RPMI8226 (cell line): ENCODE measurements around the gene CADM1.
A peak's percentile ranks its signal among the peaks of the same experiment; 100 is the strongest.

Source experiments
- DNase-seq: peaks from one replicate; pipeline ENCODE4 v3.0.0-alpha.2; 2015

The CADM1 gene

DNA sequence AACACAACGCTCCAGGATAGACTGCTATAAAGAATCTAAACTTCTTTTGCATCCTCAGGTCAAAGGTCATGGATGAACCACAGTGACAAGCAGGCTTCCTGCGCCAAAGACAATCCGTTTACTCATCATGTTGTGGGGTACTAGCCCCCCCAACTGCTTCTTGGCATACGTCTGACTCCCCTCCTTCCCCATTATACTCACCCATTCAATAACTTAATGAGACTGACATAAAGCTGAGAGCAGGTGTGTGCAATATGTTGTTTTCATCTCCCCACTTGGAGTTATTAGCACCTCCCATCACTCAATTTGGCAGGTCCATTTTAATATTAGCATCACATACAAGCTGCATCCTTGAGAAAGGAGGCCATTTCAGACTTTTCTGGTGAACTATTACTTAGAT lies 157.1 kb downstream of the CADM1 start:
- no peak for DNase-seq

DNA sequence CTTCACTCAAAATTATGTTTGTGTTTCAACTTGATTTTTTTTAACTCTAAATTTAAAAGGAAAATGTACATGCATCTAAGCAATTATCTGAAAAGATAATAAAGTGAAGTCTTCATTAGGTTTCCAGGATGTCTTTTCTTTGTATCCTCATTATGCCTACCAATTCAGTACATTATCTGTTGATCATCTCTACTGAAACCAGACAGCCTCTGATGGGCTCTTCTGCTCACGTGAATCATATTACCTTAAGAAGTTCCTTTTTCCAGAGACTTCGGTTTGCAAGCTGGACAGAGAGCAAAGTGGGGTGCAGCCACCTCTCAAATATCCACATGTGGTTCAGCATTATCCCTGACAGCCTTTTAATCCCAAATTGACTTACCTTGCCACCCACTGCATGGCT lies 158.4 kb downstream of the CADM1 start:
- DNase-seq: no peak

DNA sequence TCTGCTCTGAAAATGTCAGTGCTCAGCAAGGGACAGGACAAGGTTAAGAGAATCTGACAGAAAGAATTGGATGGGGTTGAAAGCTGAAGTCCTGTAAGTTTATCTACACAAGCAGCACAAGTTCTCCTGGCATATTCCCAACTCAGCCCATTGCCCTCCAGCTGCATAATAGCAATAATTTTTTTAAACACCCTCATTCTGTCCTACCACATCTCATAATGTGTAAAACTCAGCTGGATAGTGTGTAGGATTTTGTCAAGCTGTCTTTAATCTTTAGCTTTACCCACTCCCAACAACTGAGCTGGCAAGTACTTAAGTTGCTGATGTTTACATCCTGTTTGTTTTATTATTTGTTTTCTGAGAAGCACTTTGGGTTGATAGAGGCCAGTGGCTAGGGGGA lies 158.9 kb downstream of the CADM1 start:
- DNase-seq: no peak

DNA sequence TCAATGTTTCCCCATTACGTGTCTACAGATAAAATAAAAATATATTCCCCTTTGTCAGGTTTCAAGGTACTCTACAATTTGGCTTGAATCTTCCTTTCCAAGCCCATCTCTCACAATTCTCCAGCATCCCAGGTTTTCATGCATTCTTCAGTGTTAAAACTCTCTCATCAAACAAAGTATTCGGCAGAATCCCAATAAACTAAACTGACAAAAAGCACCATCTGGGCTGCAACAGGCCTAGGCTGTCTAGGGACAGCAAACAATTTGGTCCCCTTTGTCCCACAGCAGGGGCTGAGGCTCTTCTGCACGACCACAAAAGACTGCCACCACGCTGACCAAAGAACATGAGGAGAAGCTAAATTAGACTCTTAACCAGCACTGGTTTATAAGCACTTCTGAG lies 159.4 kb downstream of the CADM1 start:
- no peak for DNase-seq

DNA sequence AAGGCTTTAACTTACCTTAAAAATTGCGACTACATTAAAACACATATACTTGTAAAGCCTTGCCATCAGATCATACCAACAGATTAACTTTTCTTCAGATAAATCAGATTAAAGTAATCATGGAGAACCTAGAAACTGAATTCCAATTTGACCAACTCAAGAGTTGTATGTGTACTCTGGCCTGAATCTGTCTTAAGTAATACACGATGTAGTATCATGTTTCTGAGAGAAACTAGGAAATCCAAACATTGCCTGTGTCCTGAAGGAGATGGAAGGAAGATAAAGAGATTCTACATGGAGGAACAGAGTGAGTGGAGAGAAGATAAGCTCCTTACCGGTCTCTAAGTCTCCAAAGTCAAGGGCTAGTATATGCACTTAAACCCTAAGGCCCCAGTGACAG lies 162.1 kb downstream of the CADM1 start:
- DNase-seq: no peak

DNA sequence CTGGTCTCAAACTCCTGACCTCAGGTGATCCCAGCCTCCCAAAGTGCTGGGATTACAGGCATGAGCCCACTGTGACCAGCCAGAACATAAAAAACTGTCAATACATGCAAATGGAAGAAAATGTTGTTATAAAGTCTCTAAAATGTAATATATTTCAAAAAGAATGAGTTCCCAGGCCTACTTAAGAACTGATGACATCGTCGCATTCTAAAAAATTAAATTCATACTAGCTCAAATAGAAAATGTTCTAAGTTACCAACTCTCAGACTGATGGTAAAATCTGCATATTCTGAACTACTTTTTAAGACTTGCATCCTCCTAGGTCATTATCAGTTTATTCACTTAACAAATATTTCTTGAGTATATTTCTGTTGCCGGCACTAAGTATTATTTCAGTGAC lies 163.3 kb downstream of the CADM1 start:
- DNase-seq: no peak

DNA sequence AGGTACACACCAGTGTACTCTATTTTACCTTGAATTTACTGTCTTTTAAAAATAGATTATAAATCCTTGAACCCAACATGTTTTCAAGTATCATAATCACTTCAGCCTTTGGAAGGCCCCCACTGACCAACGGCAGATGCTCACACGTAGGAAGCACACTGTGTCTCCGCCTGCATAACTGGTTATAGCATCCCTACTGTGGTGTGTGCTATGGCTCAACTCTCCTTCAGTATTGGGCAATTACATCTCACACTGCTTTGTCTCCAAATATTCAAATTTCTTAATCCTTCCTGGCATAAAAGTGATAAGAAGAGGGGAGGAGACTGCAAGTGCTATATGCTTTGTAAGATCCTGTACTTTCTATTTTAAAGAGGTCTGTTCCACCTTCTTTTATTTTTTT lies 165.7 kb downstream of the CADM1 start:
- DNase-seq: no peak

DNA sequence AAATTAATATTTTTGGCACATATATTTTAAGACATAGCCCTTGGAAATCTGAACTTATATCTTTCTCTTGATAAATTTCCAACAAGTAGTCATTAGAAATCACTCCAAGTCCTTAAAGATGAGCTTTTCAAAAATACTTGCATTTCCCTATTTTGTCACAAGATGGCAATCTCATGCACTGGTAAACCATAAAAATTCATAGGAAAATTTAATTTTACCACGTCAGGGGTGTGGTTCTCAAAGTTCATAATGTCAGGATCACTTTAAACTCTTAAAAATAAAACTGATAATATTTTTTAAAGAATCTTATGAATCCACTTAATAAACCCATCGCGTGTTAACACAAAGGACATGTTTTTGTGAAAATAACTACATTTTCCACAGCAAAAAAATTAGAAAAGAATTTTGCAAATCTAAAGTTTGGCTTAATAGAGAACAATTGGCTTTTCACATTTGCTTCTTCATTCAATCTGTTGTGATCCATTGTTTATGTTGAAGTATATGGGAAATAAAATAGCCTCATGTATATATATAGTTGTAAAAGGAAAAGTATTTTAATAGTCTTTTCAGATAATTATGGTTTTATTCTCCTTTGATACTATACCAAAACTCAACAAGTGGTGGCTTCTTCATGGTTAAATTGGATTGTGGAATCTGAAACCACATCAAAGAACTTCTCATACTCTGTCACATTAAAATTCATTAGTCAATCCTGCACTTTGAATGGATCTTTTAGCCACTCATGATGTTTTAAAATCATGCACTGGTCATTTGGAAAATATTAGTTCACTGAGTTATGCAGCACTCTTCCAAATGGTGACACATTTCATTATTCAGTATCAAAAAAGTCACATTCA lies 169.1 kb downstream of the CADM1 start:
- DNase-seq: peak; percentile 35

DNA sequence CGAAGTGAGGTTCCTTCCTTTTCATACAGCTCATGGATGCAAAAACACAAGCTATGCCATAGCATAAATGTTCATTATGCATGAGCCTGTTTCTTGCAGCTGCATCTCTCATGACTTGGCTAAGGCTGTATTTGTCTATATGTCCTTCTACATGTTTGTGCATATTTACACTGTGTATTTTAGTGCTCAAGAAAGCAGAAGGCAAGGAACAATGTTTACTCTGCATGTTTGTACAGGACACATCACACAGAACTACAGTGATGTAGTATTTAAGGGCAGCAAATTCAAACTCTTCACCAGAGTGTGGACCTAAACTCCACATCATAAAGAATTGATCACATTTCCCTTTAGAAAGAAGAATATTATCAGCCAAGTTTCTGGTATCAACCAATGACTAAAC lies 170.3 kb downstream of the CADM1 start:
- DNase-seq: no peak

DNA sequence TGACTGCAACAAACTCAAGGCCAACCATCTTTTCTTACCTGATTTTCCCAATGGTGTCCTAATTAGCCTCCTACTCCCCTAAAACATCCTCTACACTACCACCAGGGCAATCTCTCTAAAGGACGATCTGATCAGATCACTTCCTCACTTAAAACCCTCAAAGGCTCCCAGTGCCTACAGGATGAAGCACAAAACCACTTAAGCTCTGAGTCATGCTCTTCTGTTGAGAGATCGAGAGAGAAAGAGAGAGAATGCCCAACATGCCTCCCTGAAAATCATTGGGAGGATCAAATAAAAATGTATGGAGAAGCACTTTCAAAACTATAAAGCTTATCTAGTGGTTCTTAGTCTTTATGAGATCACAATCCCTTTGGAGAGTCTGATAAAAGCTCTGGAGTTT lies 171.1 kb downstream of the CADM1 start:
- DNase-seq: no peak

DNA sequence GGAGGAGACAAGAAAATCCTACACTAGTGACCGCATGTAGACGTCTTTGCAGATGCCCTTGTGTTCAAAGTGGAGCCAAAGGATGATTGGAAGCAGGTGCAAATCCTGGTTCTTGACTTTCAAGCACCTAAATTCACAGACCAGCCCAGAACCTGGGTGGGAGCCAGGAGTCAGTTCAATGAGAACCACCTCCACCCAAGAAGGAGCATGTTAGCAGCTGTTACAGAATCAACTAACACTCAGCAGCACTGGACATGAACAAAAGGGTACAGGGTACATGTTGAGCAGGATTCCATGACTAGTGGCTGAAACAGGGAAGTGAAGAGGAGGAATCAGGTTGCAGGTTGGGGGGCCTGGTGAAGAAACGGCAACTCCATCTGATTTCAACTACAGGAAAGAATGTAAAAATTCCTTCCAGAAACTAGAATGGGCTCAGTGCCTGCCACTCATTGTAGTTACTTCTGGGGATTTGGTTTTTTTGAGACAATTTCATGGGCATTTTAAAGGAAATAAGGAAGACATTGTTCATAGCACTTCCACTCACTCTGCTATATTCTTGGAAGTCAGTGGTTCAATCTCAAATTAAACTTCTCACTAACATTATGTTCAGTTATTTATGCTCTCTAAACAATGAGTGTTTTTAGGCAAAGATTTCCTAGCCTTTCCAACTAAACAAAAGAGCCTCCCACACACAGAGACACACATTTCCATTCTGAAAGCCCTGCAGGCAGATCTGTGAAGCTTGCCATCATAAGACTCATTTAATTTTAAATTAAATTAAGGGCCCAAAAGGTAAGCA lies 173.3 kb downstream of the CADM1 start:
- no peak for DNase-seq

DNA sequence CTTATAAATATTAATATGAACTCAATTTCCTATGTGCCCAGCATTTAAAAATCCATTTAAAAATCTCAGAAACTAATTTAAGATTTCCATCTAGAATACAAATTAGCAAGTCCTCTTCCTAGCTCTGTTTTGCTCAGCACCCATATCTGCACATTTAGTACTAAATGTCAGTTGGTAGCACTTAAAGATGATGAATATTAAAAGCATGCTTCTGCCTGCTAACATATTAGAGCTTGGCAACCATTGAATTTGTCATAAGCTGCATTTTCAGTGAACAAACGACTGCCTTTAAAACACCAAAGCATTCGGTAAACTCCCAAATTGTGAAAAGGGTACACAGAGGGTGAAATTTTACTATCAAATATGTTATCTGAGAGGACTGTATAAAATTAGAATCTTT lies 177.7 kb downstream of the CADM1 start:
- DNase-seq: no peak

DNA sequence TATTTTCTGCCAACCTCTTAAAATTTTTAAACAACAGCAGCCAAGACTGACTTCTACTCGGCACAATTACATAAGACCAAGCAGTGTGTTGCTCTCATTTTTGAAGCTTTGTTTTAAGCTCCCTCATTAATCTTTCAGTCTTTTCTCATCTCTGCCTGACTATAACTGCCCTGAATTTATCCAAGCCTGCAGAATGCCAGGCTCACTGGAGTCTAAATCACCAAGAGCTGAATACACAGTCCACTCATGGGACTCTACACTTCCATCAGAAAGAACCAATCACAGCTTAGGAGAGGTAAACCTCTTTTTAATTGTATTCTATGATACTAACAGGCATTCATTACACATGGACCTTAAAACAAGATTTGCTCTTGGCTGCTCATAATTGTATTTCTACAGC lies 178.7 kb downstream of the CADM1 start:
- no peak for DNase-seq

DNA sequence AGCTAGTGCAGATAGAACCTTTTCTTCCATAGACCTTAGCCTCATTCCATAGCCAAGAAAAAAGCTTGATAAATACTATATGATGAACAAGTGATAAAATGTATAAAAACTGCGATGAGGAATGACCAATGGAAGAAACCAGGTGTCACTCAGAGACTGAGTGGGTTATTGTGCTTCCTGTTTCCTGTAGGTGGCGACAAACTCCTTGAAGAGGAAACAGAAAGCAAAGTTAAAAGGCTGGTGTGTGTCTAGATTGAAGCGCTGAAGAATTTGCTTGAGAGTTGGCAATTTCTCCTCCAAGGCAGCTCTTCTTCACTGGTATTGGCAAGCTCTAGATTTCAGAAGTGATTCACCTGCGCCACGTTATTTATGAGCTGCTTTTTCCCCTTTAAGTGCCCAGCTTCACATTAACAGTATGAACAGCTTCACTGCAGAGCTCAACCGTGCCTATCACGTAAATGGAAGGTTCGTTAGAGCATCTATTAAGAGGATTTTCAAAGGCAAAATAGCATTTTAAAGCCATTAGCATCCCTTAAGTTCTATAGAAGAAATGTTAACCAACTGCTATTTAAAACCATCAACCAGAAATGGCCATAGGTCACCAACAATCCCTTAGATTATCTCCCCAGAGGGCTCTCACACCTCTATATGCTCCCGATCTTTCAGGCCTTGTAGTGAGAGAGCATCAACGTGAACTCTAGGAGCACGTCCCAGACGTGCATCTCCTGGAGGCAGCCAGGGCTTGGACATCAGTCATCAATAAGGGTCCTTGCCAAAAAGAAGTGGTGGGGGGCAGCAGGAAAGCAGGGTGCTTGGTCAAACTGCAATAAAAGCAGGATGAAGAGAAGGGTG lies 179.4 kb downstream of the CADM1 start:
- peak; percentile 67 for DNase-seq

DNA sequence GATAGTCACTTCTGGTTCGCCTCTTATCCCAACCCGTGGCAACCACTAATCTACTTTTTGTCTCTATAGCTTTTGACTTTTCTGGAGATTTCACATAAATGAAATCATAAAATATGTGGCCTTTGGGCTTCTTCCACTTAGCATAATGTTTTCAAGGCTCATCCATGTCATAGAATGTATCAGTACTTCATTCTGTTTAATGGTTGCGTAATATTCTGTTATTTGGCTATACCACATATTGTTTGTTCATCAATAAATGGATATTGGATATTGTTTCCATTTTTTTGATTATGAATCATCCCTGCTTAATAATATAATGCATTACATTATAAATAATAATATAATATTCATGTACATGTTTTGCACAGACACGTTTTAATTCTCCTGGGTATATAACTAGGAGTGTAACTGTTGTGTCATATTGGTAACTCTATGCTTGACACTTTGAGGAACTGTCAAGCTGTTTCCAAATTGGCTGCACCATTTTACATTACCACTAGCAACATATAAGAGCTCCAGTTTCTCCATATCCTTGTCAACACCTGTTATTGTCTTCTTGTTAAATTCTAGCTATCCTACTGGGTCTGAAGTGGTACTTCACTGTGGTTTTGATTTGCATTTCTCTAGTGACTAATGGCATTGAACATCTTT lies 181.5 kb downstream of the CADM1 start:
- no peak for DNase-seq

DNA sequence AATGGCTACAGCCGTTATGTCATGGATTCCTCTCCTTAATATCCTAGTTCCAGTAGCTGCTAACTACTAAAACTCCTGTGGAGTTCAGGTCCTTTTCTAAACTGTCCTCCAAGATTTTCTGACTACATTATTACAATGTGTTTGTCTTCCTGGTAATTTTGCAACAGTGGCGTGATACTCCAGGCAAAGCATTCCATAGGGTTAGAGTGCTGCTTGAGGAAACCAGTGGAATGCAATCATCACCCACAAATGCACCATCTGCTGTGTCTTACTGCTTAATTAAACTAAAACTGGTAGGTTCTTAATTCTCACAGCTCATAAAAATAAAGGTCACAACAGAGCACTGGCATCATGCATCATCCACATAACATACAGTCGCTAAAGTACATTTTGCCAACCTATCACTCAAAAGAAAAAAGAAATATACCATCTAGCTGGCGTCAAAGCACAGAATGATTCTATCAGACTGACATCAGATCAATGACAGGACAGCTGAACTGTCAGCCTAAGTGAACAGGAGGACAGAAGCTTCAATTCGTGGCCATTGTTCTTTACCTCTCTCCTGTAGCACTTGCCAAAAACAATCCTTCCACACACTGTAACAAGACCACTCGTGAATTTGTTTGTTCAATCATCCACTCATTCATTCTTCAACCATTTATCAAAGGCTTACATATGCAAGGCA lies 182.5 kb downstream of the CADM1 start:
- DNase-seq: no peak

DNA sequence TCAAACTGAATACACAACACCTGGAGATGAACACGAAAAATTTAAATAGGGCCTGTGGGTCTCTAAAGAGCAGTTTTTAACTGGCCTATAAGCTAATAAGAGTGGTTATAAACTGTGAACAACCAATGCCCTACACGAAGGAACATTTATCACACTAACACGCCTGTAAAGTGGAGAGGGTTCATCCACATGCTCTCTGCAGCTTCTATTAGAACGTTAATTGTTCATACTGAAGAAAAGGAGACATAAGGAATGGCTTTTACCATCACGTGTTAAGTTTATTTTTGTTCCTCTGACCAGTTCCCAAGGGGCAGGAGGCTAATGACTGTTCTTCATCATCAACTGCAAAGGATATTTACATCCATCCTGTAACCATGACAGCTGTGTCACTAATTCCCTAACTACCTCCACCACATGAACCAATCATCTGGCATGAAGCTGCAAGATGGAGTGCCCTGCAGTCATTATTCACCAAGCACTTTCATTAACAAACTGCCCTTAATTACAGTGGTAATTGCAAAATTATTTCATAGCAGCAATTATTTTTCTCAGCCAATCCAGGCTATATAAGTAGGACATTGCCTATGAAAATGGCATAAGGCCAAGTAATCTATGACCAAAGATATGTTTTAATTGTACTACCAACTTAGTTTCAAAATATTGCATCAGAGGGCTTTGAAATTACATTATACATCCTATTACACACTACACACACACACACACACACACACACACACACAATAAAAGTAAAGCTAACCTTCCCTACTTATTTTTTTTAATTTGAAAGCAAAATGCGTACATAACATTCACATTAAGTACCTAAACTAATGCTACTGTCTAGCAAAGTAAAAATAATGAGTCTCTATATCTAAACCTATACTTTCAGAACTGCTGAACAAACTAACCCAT lies 186.7 kb downstream of the CADM1 start:
- no peak for DNase-seq

DNA sequence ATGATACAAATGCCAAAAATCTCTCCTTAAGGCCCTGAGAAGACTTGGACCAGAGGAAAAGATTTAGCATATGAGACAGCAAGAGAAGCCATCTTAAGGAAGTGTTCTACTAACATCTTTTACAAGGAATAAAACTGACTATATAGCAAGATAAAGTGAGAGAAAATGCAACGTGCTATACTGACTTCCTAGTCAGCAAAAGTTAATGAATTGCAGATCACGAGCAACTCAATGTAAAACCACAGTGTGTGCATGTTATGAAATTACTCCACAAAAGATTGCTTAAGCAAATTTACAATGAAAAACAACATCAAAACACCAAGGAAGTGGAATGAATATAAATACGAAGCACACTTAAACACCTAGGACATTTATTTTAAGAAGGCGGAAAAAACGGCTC lies 187.5 kb downstream of the CADM1 start:
- DNase-seq: no peak

DNA sequence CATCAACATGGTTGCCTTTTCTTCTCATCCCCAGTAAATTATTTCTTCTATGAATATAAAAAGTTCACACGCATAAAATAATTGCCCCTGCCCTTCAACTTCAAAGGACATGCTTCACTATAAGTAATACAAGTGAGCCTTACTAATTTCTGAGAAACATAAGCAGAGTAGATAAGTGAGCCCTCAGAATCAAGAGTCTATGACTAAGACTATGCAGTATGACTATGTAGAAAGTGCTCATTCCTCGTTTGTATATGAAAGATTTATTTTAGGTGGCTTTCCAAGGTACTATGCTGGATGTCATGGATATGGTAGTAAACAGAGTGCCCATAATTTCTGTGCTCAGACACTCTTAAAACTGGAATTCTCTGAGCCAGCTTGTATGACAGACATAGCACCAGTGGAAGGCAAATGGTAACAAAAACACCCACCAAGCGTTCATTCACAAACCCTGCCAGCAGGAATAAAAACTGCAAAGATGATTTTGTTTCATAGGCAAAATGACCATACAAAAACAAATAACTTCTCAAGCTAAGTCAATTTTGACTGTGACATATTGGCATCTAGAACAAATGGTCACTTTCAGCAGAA lies 189.8 kb downstream of the CADM1 start:
- no peak for DNase-seq

DNA sequence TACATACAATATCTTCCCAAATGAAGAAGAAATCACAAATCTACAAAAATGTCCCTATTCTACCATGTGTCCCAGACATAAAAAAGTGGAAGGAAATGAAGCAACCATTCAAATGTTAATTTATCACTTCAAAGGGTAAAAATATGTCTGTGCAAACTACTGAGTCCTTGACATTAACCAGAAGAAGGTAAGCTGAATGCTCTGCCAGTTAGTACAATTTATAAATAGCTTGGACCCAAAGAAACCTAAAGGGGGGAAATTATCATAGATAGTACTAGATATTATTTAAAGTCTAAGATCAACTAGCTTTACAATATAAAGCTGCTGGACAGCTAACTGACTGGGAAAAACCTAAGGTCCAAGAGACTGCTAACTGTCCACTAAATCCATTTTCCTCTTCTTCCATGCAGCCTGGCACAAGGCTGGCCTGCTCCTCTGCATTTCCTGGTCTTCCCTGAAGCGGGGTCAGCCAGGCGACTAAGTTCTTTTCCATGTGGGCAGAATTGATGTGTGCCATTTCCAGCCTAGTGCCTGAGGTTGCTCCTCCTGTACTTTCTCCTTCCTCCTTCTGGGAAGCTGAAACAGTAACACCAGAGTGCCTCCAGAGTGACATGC lies 190.9 kb downstream of the CADM1 start:
- DNase-seq: no peak
